Tibial nerve (tissue), 4 donors: Measurements from ENCODE around the gene OSCAR.

Source experiments
- EP300 ChIP-seq, 2 donors: sonication (generic); formaldehyde crosslinking; IDR thresholded peaks; one replicate each; pipeline ENCODE4 v1.6.1; 2017; ENCODE audit warnings: antibody characterized with exemption in 2 of 2, mild to moderate bottlenecking in 1 of 2
- POLR2A ChIP-seq, 2 donors: fragments of 450-650 bp; IDR thresholded peaks; one replicate each; pipeline ENCODE4 v1.6.1; 2017; ENCODE audit warnings: antibody characterized with exemption in 2 of 2, mild to moderate bottlenecking in 2 of 2, moderate library complexity in 2 of 2
- TF ChIP-seq, protein P1 (sequence below), 5 experiments: fragments of 200-600 bp in 3 of 5; fragments of 450-650 bp in 2 of 5; sonication (generic) in 3 of 5; IDR thresholded peaks; one replicate each; pipeline ENCODE4 v1.5.1; 2016 to 2019; ENCODE audit warnings: antibody characterized with exemption in 5 of 5, mild to moderate bottlenecking in 3 of 5, moderate library complexity in 2 of 5

GRCh38 chr19:54063350-54064116 lies 37.1 kb downstream of the OSCAR start, which contains the start of gene VSTM1:
- TF ChIP-seq, protein P1, sequence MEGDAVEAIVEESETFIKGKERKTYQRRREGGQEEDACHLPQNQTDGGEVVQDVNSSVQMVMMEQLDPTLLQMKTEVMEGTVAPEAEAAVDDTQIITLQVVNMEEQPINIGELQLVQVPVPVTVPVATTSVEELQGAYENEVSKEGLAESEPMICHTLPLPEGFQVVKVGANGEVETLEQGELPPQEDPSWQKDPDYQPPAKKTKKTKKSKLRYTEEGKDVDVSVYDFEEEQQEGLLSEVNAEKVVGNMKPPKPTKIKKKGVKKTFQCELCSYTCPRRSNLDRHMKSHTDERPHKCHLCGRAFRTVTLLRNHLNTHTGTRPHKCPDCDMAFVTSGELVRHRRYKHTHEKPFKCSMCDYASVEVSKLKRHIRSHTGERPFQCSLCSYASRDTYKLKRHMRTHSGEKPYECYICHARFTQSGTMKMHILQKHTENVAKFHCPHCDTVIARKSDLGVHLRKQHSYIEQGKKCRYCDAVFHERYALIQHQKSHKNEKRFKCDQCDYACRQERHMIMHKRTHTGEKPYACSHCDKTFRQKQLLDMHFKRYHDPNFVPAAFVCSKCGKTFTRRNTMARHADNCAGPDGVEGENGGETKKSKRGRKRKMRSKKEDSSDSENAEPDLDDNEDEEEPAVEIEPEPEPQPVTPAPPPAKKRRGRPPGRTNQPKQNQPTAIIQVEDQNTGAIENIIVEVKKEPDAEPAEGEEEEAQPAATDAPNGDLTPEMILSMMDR (IDR thresholded peaks at IDR 0.05), result no peak
- TF ChIP-seq EP300 (IDR thresholded peaks at IDR 0.05) (no peak), POLR2A (IDR thresholded peaks at IDR 0.05) (no peak)
